ENCODE data around the gene NDRG4. TPM values are rescaled to one million over a fixed set of nuclear protein-coding genes. Genes with fewer than 3 reads are reported as not detected.

Gene NDRG4
- total RNA-seq, 2 donors from 2014 or later, result 6.0 to 33.9 TPM

- H3K4me3 ChIP-seq, result no peak overlapping the region
- H3K4me1 ChIP-seq, result peaks cover 7% of the 10 kb centered on the region
- no peaks in the 10 kb centered on the region for H3K27me3 ChIP-seq
- no peaks in the 10 kb centered on the region for H3K36me3 ChIP-seq (replicated peaks in 1 of 2; ENCODE audit: insufficient read depth in 1 of 2, low read depth in 2 of 2)
- H3K27ac ChIP-seq, result no peak overlapping the region
- WGBS, 2 donors, result 58 to 71% methylated on average over 3 to 4 of the region's 4 CpGs
- TF ChIP-seq POLR2A (IDR thresholded peaks at IDR 0.05) (no peak), CTCF (IDR thresholded peaks at IDR 0.05) (no peak)
- DNase-seq (no peak), ATAC-seq (no peak)
- intact Hi-C loops (cut with DNase I), result no loop called here
- H3K9me3 ChIP-seq, result no peaks in the 10 kb centered on the region
These were observed 7.9 kb upstream of the NDRG4 start for GRCh38 chr16:58492066-58492465.

DNA sequence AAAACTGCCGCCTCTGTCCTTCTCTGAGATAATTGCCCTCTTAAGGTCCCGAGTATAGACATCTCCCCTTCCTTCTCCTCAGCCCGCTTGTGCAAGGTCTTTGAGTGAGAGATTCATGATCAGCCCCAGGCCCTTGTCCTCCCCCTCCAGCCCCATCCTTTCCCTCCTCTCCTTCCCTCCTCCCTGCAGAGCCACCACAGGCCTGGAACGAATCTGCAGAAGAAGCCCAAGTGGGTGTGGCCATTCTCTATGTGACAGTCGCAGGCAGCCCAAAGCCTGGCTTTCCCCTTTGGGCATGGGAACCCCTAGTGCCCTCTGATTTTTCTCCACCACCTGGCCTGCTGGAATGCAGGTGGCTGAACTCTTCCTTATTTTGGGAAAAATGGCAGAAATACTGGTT is 7.2 kb upstream of the NDRG4 start:
- intact Hi-C loops (cut with DNase I), result no loop called here

GRCh38 chr16:58493756-58494431 is 6.0 kb upstream of the NDRG4 start:
- Histone ChIP-seq H3K36me3 (replicated peaks in 1 of 2; ENCODE audit: insufficient read depth in 1 of 2, low read depth in 2 of 2) (no peaks in the 10 kb centered on the region), H3K27me3 (no peaks in the 10 kb centered on the region), H3K4me1 (peaks cover 8% of the 10 kb centered on the region), H3K27ac (no peak overlapping the region), H3K9me3 (no peaks in the 10 kb centered on the region), H3K4me3 (no peak overlapping the region)
- ATAC-seq, result no peak
- no peak for DNase-seq
- intact Hi-C loops (cut with DNase I), result no loop called here
- 56 to 70% methylated on average over 4 to 20 of the region's 20 CpGs for WGBS, 2 donors
- TF ChIP-seq CTCF (IDR thresholded peaks at IDR 0.05) (no peak), POLR2A (IDR thresholded peaks at IDR 0.05) (no peak)

More for the DNA sequence above, 7.2 kb upstream of the NDRG4 start:
- Histone ChIP-seq H3K4me3 (no peak overlapping the region), H3K36me3 (replicated peaks in 1 of 2; ENCODE audit: insufficient read depth in 1 of 2, low read depth in 2 of 2) (no peaks in the 10 kb centered on the region), H3K27ac (no peak overlapping the region), H3K27me3 (no peaks in the 10 kb centered on the region), H3K9me3 (no peaks in the 10 kb centered on the region), H3K4me1 (peaks cover 7% of the 10 kb centered on the region)
- TF ChIP-seq POLR2A (IDR thresholded peaks at IDR 0.05), result no peak
- no peak for ATAC-seq
- no peak for DNase-seq
- WGBS, 2 donors, result 44 to 59% methylated on average over 5 of the region's 5 CpGs

DNA sequence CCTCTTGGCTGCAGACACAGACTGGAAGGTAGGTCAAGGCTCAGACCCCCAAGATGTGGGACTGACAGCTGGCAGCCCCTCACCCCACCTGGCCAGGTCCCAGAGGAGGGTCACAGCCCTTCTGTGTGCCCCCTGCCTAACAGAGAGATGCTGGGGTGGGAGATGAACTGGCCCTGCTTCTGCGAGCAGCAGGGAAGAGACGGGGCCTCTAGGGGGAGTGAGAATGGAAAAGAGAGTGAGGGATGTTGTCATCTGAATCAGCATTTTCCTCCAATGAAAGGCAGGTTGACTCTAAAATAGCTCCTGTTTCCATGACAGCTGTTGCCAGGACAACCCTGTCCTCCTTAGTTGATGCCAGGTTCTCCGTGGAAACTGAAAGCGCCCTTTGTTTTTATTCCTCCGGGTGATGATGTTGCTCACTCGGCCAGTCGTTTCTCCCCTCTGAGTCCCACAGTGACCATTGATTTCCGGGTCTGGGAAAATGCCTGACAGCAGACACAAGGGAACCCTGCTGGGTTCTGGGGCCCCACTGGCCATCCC is 4.9 kb upstream of the NDRG4 start:
- H3K27ac ChIP-seq, result peak overlapping the region in 2 of 4 donors; percentile 33 to 40
- H3K9me3 ChIP-seq, result no peaks in the 10 kb centered on the region
- WGBS, 2 donors, result 8 to 10% methylated on average over 5 to 8 of the region's 8 CpGs
- DNase-seq, result peak; percentile 70 to 89 (median 78)
- TF ChIP-seq POLR2A (IDR thresholded peaks at IDR 0.05) (no peak), CTCF (IDR thresholded peaks at IDR 0.05) (peak in 2 of 7 experiments; percentile 32 to 38)
- no peak overlapping the region for H3K4me3 ChIP-seq
- peaks cover 10% of the 10 kb centered on the region for H3K4me1 ChIP-seq
- no peaks in the 10 kb centered on the region for H3K27me3 ChIP-seq
- H3K36me3 ChIP-seq (replicated peaks in 1 of 2; ENCODE audit: insufficient read depth in 1 of 2, low read depth in 2 of 2), result no peaks in the 10 kb centered on the region
- peak; percentile 81 for ATAC-seq
- intact Hi-C loops (cut with DNase I), result no loop called here

DNA sequence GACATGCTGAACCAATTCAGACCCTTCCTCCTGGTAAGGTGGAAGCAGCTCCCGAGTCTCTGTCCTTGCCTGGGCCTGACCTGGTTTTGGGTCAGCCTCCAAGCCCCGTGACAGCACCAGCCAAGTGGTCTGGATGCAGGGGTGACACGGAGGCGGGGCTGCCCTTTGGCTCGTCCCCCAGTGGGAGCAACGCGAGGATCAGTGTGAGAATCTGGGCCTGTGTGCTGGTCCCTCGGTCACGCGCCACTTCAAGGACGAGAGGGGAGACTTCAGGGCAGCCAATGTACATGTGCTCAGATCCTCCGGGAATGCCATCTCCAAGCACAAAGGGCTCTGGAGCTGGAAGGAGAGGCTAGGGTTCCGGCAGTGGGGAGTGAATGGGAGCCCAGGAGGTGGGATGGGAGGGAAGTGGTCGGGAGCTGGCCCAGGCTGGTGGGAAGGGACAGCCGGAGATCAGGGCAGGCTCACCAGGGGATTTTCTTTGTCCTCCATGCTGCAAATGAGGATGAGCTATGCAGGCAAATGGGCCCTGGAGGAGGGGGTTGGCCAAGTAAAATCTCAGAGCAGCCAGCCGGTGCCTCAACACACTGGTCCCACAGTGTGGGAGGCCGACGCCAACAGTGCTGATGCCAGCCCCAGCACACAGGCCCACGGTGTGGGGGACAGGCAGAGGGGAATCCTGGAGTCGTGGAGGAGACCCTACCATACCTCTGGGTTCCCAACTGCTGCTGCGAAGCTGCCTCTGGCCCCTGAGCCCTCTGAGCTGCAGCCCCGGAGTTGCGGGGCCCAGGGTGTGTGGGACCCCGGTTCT is 4.2 kb upstream of the NDRG4 start:
- no peak overlapping the region for H3K4me3 ChIP-seq
- no peaks in the 10 kb centered on the region for H3K9me3 ChIP-seq
- TF ChIP-seq CTCF (IDR thresholded peaks at IDR 0.05) (no peak), POLR2A (IDR thresholded peaks at IDR 0.05) (no peak)
- no peak for ATAC-seq
- H3K36me3 ChIP-seq (replicated peaks in 1 of 2; ENCODE audit: insufficient read depth in 1 of 2, low read depth in 2 of 2), result no peaks in the 10 kb centered on the region
- 44 to 50% methylated on average over 9 to 23 of the region's 24 CpGs for WGBS, 2 donors
- DNase-seq, result no peak
- no peaks in the 10 kb centered on the region for H3K27me3 ChIP-seq
- H3K27ac ChIP-seq, result peak overlapping the region in 2 of 4 donors; percentile 33 to 40
- peaks cover 16% of the 10 kb centered on the region for H3K4me1 ChIP-seq
- intact Hi-C loops (cut with DNase I), result no loop called here
